Stimulated activated CD8-positive, alpha-beta memory T cell treated with anti-CD3 and anti-CD28 coated beads, Interleukin-15, amount 100 ng/mL, for 48 hours (primary cell): ENCODE data around the gene ARHGEF19.
"Not testable (repeated sequence)": the region's sequence is repeated elsewhere in the genome, so short reads cannot be mapped to it uniquely, and the experiment has no call there.

Experiments
- DNase-seq, 2 donors: peaks; one replicate each; pipeline ENCODE4 v3.0.0-alpha.2; 2020; ENCODE audit warnings: low read depth in 2 of 2

Gene ARHGEF19

GRCh38 chr1:16165548-16165947, 46.9 kb downstream of the ARHGEF19 start:
- no peak for DNase-seq

GRCh38 chr1:16165073-16165364, 47.4 kb downstream of the ARHGEF19 start:
- DNase-seq = no peak

GRCh38 chr1:16164213-16165072, 48.0 kb downstream of the ARHGEF19 start:
- DNase-seq = no peak

- DNase-seq = not testable (repeated sequence)
Measured at GRCh38 chr1:16163608-16164212, 48.7 kb downstream of the ARHGEF19 start.

GRCh38 chr1:16162163-16162822, 50.2 kb downstream of the ARHGEF19 start:
- peak; percentile 27 to 37 for DNase-seq

GRCh38 chr1:16161717-16162116, 50.7 kb downstream of the ARHGEF19 start:
- DNase-seq = no peak

GRCh38 chr1:16158993-16159831, 53.2 kb downstream of the ARHGEF19 start:
- DNase-seq = no peak

GRCh38 chr1:16158025-16158424, 54.4 kb downstream of the ARHGEF19 start:
- no peak for DNase-seq

GRCh38 chr1:16156848-16157495, 55.5 kb downstream of the ARHGEF19 start:
- no peak for DNase-seq

- no peak for DNase-seq
Measured at GRCh38 chr1:16155537-16156410, 56.7 kb downstream of the ARHGEF19 start, which contains the start of gene EPHA2. EPHA2 (minus strand) TSS chr1:16156069; CDS start chr1:16155932, 137 bp downstream.

- no peak for DNase-seq
Measured at GRCh38 chr1:16153999-16154673, 58.3 kb downstream of the ARHGEF19 start.

- DNase-seq = no peak
Measured at GRCh38 chr1:16153096-16153998, 59.1 kb downstream of the ARHGEF19 start.

GRCh38 chr1:16152481-16153087, 59.9 kb downstream of the ARHGEF19 start:
- no peak for DNase-seq

- DNase-seq = no peak
Measured at GRCh38 chr1:16151995-16152384, 60.5 kb downstream of the ARHGEF19 start.

- no peak for DNase-seq
Measured at GRCh38 chr1:16151196-16151994, 61.1 kb downstream of the ARHGEF19 start.

- DNase-seq = no peak
Measured at GRCh38 chr1:16150508-16150907, 61.9 kb downstream of the ARHGEF19 start.

GRCh38 chr1:16149702-16150488, 62.6 kb downstream of the ARHGEF19 start:
- no peak for DNase-seq
